Epithelial cell of proximal tubule (primary cell): ENCODE data around the gene E2F4. TPM values are rescaled to one million over a fixed set of nuclear protein-coding genes. Genes with fewer than 3 reads are reported as not detected.
A peak's percentile ranks its signal among the peaks of the same experiment; 100 is the strongest.

Experiments
- DNase-seq: peaks from one replicate; pipeline ENCODE4 v3.0.0-alpha.2; 2011; ENCODE audit warnings: low read depth
- H3K4me3 ChIP-seq: 2 replicates; pipeline ENCODE4 v1.5.1; 2011; ENCODE audit warnings: low read depth, mild to moderate bottlenecking, low read length
- total RNA-seq: library from RNA; depleted of rRNA; stranded (reverse); fragments of >200 nt; gene quantifications from 2 replicates; pipeline ENCODE4 v1.2.3, GENCODE V29; 2015
- TF ChIP-seq, protein P1 (sequence below): conservative IDR thresholded peaks from 2 replicates; pipeline ENCODE4 v1.5.1; 2012; ENCODE audit warnings: low read depth, mild to moderate bottlenecking, low read length

Gene E2F4
- total RNA-seq, 1 donor from 2014 or later: 78.9 TPM

DNA sequence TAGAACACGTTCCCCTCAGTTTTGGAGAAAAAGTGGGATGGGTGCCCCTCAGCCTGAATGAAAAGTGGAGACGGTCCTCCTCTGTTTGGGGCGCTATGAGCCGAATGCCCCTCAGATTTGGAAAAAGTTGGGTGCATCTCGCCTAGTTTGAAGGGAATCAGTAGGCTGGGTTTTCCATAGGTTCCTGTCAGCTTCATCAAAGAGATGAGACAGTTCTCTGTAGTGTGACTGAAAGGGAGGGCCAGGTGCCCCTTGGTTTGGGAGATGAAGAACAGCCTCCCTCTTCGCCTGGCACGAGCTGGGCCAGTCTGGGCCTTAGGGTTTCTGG, 56.1 kb downstream of the E2F4 start:
- TF ChIP-seq, protein P1, sequence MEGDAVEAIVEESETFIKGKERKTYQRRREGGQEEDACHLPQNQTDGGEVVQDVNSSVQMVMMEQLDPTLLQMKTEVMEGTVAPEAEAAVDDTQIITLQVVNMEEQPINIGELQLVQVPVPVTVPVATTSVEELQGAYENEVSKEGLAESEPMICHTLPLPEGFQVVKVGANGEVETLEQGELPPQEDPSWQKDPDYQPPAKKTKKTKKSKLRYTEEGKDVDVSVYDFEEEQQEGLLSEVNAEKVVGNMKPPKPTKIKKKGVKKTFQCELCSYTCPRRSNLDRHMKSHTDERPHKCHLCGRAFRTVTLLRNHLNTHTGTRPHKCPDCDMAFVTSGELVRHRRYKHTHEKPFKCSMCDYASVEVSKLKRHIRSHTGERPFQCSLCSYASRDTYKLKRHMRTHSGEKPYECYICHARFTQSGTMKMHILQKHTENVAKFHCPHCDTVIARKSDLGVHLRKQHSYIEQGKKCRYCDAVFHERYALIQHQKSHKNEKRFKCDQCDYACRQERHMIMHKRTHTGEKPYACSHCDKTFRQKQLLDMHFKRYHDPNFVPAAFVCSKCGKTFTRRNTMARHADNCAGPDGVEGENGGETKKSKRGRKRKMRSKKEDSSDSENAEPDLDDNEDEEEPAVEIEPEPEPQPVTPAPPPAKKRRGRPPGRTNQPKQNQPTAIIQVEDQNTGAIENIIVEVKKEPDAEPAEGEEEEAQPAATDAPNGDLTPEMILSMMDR: no peak

More for the DNA sequence above, 56.1 kb downstream of the E2F4 start:
- DNase-seq: no peak
- peak overlapping the region; percentile 59 for H3K4me3 ChIP-seq

Other genes with a start within 250 kb of the E2F4 start
- gene CES3, start 230.9 kb upstream of the E2F4 start, total RNA-seq: 0.75 TPM in 1 of 2 replicates, not detected in the other
- gene CES4A, start 203.6 kb upstream of the E2F4 start, total RNA-seq: 0.52 and 2.0 TPM in 2 replicates
- 74.9 and 178 TPM in 2 replicates for gene CBFB, start 163.0 kb upstream of the E2F4 start, total RNA-seq
- 14.7 and 16.4 TPM in 2 replicates for gene PHAF1, start 82.2 kb upstream of the E2F4 start, total RNA-seq
- gene B3GNT9, start 41.2 kb upstream of the E2F4 start, total RNA-seq: 1.0 and 2.0 TPM in 2 replicates
- 17.6 and 30.6 TPM in 2 replicates for gene TRADD, start 32.2 kb upstream of the E2F4 start, total RNA-seq
- 4.9 and 12.3 TPM in 2 replicates for gene FBXL8, start 32.2 kb upstream of the E2F4 start, total RNA-seq
- gene HSF4, start 27.4 kb upstream of the E2F4 start, total RNA-seq: 0.14 and 0.63 TPM in 2 replicates
- 12.5 and 39.4 TPM in 2 replicates for gene NOL3, start 21.6 kb upstream of the E2F4 start, total RNA-seq
- 5.1 and 11.4 TPM in 2 replicates for gene MATCAP1, start 8.2 kb upstream of the E2F4 start, total RNA-seq
- 1.2 TPM in 1 of 2 replicates, not detected in the other for gene EXOC3L1, start 2.0 kb upstream of the E2F4 start, total RNA-seq
- gene ELMO3, start 7.0 kb downstream of the E2F4 start, total RNA-seq: 4.0 and 11.0 TPM in 2 replicates
- gene TMEM208, start 35.0 kb downstream of the E2F4 start, total RNA-seq: 49.0 and 54.8 TPM in 2 replicates
- gene FHOD1, start 55.3 kb downstream of the E2F4 start, total RNA-seq: 16.4 and 20.1 TPM in 2 replicates
- 0.14 and 0.23 TPM in 2 replicates for gene SLC9A5, start 56.8 kb downstream of the E2F4 start, total RNA-seq
- gene PLEKHG4, start 87.4 kb downstream of the E2F4 start, total RNA-seq: 6.6 and 10.2 TPM in 2 replicates
- gene KCTD19, start 134.6 kb downstream of the E2F4 start, total RNA-seq: 0.14 and 0.35 TPM in 2 replicates
- gene LRRC36, start 134.7 kb downstream of the E2F4 start, total RNA-seq: 0.07 and 0.52 TPM in 2 replicates
- 0.36 TPM in 1 of 2 replicates, not detected in the other for gene TPPP3, start 201.3 kb downstream of the E2F4 start, total RNA-seq
- 1.8 and 7.3 TPM in 2 replicates for gene ZDHHC1, start 224.3 kb downstream of the E2F4 start, total RNA-seq
- 1.2 and 2.2 TPM in 2 replicates for gene HSD11B2, start 239.0 kb downstream of the E2F4 start, total RNA-seq